IPS-NIHi7 (cell line): ENCODE data around the gene ASGR2.
"Not testable (repeated sequence)": the region's sequence is repeated elsewhere in the genome, so short reads cannot be mapped to it uniquely, and the experiment has no call there.

Source experiments
- DNase-seq: peaks from one replicate; pipeline ENCODE4 v3.0.0; 2012; ENCODE audit warnings: mixed read lengths; ENCODE audit errors: extremely low spot score

Gene ASGR2

GRCh38 chr17:7114241-7114874, at the start of gene ASGR2:
Gene ASGR2 (minus strand): TSS chr17:7114822. CDS start chr17:7114240, 582 bp downstream.
- no peak for DNase-seq

- DNase-seq = not testable (repeated sequence)
Observed at GRCh38 chr17:7159571-7159970, 44.9 kb upstream of the ASGR2 start.

GRCh38 chr17:7158424-7158823, 43.8 kb upstream of the ASGR2 start:
- not testable (repeated sequence) for DNase-seq

GRCh38 chr17:7156342-7156940, 41.8 kb upstream of the ASGR2 start:
- DNase-seq = peak; percentile 24

- DNase-seq = no peak
Observed at GRCh38 chr17:7147772-7148171, 33.1 kb upstream of the ASGR2 start.

GRCh38 chr17:7146115-7146514, 31.5 kb upstream of the ASGR2 start:
- no peak for DNase-seq

- no peak for DNase-seq
Observed at GRCh38 chr17:7144213-7144612, 29.6 kb upstream of the ASGR2 start.

GRCh38 chr17:7141824-7142223, 27.2 kb upstream of the ASGR2 start:
- no peak for DNase-seq

GRCh38 chr17:7139400-7139799, 24.8 kb upstream of the ASGR2 start:
- no peak for DNase-seq

GRCh38 chr17:7138800-7139381, 24.3 kb upstream of the ASGR2 start:
- DNase-seq = no peak

GRCh38 chr17:7137171-7137943, 22.7 kb upstream of the ASGR2 start:
- no peak for DNase-seq

GRCh38 chr17:7136266-7136877, 21.8 kb upstream of the ASGR2 start:
- DNase-seq = peak; percentile 58

GRCh38 chr17:7133916-7134315, 19.3 kb upstream of the ASGR2 start:
- no peak for DNase-seq

GRCh38 chr17:7133424-7133823, 18.8 kb upstream of the ASGR2 start:
- peak; percentile 45 for DNase-seq

GRCh38 chr17:7132511-7133094, 18.0 kb upstream of the ASGR2 start:
- peak; percentile 84 for DNase-seq

- DNase-seq = no peak
Observed at GRCh38 chr17:7131423-7131791, 16.8 kb upstream of the ASGR2 start.

- DNase-seq = no peak
Observed at GRCh38 chr17:7130621-7131422, 16.2 kb upstream of the ASGR2 start.

- no peak for DNase-seq
Observed at GRCh38 chr17:7129311-7129710, 14.7 kb upstream of the ASGR2 start.

GRCh38 chr17:7128160-7128559, 13.5 kb upstream of the ASGR2 start:
- DNase-seq = no peak

- not testable (repeated sequence) for DNase-seq
Observed at GRCh38 chr17:7127501-7127900, 12.9 kb upstream of the ASGR2 start.

GRCh38 chr17:7126386-7126785, 11.8 kb upstream of the ASGR2 start:
- not testable (repeated sequence) for DNase-seq
